IPS-18a (cell line): Measurements from ENCODE around the gene KRTAP5-8.
"Not testable (repeated sequence)": the region's sequence is repeated elsewhere in the genome, so short reads cannot be mapped to it uniquely, and the experiment has no call there.

Experiments used
- H3K27ac ChIP-seq: one replicate; pipeline ENCODE4 v1.5.1; 2013; ENCODE audit warnings: low read length
- H3K27me3 ChIP-seq: one replicate; pipeline ENCODE4 v1.6.1; 2013; ENCODE audit warnings: mild to moderate bottlenecking, low read length; ENCODE audit not compliant: control insufficient read depth, insufficient read depth
- H3K36me3 ChIP-seq: one replicate; pipeline ENCODE4 v1.6.1; 2013; ENCODE audit warnings: low read depth, low read length; ENCODE audit not compliant: control insufficient read depth
- H3K4me1 ChIP-seq: one replicate; pipeline ENCODE4 v1.6.1; 2013; ENCODE audit warnings: low read depth, low read length; ENCODE audit not compliant: control insufficient read depth
- H3K4me3 ChIP-seq: one replicate; pipeline ENCODE4 v1.5.1; 2013; ENCODE audit warnings: low read length
- H3K9ac ChIP-seq: one replicate; pipeline ENCODE4 v1.6.1; 2013; ENCODE audit warnings: mild to moderate bottlenecking, low read length, moderate library complexity
- H3K9me3 ChIP-seq: one replicate; pipeline ENCODE4 v1.6.1; 2013; ENCODE audit warnings: low read depth, low read length; ENCODE audit not compliant: control insufficient read depth

KRTAP5-8 gene

DNA sequence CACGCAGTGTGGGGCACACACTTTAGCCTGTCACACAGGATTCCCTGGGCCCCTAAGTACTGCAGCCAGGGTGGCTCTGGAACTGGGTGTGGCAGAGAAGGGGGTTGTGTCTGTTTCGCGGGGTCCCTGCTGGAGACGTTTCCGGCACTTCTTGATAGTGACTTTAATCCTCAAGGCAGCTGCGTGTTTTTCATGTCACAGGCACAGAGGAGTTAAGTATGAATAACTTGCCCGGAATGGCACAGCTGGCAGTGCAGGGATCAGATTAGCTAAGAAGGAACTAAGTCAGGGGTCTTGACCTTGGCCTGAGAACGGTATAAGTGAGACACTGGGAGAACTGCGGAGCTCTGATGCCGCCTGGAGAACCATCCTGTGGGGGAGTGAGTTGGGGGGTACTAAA, 18.3 kb upstream of the KRTAP5-8 start:
- no peaks in the 10 kb centered on the region for H3K36me3 ChIP-seq
- no peaks in the 10 kb centered on the region for H3K4me1 ChIP-seq
- H3K9ac ChIP-seq: no peak overlapping the region
- H3K9me3 ChIP-seq: no peaks in the 10 kb centered on the region
- H3K4me3 ChIP-seq: no peak overlapping the region
- H3K27me3 ChIP-seq: no peaks in the 10 kb centered on the region
- H3K27ac ChIP-seq: no peak overlapping the region

DNA sequence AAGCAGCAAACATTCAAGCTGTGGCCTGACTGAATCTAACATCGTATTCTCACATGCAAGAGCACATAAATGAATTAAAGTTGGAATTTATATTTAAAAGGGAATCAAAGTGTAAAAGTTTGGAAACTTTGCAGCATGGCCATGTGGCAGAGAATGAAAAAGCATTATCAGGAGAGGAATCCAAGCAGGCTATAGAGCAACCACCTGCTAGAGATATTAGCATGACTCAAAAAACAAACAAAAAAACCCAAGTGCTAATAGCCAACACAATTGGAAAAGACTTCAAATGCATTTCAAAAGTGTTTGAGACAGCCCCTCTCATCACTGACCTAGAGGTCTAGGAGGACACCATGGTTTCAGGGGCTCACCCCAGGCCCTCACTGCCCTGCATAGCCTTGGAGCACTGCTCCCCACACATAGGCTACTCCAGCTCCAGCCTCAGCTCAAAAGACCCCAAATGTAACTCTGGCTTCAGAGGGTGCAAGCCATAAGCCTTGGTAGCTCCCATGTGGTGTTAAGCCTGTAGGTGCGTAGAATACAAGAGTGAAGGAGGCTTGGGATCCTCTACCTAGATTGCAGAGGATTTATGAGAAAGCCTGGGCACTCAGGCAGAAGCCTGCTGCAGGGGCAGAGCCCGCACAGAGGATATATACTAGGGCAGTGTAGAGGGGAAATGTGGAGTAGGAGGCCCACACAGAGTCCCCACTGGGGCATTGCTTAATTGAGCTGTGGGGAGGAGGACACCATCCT, 12.5 kb upstream of the KRTAP5-8 start:
- Histone ChIP-seq H3K4me3 (no peak overlapping the region), H3K36me3 (no peaks in the 10 kb centered on the region), H3K4me1 (no peaks in the 10 kb centered on the region), H3K27ac (no peak overlapping the region), H3K27me3 (no peaks in the 10 kb centered on the region), H3K9me3 (no peaks in the 10 kb centered on the region), H3K9ac (no peak overlapping the region)

DNA sequence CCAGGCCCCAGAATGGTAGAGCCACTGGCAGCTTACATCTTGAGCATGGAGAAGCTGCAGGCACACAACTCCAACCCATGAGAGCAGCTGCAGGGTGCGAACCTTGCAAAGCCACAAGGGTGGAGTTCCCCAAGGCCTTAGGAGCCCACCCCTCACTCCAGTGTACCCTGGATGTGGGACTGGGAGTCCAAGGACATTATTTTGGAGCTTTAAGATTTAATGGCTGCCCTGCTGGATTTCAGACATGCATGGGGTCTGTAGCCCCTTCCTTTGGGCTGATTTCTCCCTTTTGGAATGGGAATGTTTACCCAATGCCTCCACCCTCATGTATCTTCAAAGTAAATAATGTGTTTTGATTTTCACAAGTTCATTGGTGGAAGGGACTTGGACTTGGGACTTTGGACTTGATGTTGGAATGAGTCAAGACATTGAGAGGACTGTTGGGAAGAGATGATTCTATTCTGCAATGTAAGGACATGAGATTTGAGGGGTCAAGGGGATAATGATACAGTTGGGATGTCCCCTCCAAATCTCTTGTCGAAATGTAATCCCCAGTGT, 11.8 kb upstream of the KRTAP5-8 start:
- Histone ChIP-seq H3K4me1 (no peaks in the 10 kb centered on the region), H3K9me3 (no peaks in the 10 kb centered on the region), H3K9ac (no peak overlapping the region), H3K36me3 (no peaks in the 10 kb centered on the region), H3K4me3 (no peak overlapping the region), H3K27ac (no peak overlapping the region), H3K27me3 (no peaks in the 10 kb centered on the region)

DNA sequence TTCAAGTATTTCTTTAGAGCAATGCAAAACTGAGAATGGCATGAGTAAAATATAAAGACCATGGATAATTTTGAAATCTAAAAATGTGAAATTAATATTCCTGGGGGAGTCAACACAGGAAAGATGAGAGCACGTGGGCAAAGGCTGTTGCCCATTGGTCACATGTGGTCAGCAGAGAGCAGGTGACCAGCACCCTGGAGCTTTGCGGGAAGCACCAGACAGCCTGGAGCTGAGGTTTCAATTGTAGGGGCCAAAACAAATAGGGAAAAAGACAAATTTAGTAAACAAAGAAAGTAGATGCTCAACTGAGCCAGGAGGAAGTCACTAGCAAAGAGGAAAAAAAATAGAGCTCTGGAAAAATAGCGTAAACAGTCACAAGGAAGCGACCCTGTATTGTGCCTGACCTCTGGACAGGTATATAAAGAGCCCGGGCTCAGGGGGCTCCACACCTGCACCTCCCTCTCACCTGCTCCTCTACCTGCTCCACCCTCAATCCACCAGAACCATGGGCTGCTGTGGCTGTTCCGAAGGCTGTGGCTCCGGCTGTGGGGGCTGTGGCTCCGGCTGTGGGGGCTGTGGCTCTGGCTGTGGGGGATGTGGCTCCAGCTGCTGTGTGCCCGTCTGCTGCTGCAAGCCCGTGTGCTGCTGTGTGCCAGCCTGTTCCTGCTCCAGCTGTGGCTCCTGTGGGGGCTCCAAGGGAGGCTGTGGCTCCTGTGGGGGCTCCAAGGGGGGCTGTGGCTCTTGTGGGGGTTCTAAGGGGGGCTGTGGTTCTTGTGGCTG, 10.8 kb upstream of the KRTAP5-8 start, which contains the start of gene KRTAP5-7:
Gene KRTAP5-7, plus strand, starts transcription at position 472 of the 780 bp plus-strand sequence. Its CDS starts 34 bp downstream, at position 506.
- not testable (repeated sequence) for H3K27ac ChIP-seq, H3K4me1 ChIP-seq, H3K27me3 ChIP-seq, H3K9me3 ChIP-seq, H3K4me3 ChIP-seq, H3K9ac ChIP-seq, H3K36me3 ChIP-seq

DNA sequence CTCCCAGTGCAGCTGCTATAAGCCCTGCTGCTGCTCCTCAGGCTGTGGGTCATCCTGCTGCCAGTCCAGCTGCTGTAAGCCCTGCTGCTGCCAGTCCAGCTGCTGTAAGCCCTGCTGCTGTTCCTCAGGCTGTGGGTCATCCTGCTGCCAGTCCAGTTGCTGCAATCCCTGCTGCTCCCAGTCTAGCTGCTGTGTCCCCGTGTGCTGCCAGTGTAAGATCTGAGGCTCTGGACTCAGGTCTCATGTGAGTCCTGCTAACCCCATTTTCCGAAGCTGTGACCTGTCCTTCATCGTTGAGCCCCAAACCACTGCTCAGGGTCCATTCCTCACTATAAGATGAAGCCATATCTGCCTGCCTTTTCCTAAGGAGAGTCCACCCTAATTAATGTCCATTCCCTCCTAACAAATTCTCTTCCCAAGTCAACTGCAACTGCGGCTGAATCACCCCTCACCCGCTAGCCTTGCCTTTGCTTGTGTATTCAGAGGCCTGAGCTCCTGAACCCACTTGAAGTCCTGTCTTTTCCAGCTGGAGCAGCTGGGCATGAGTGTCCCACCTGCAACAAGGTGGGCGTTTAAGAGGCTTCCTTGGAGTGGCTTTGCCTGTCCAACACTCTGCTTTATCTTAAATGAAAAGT, 10.1 kb upstream of the KRTAP5-8 start:
- H3K9ac ChIP-seq: no peak overlapping the region
- no peak overlapping the region for H3K4me3 ChIP-seq
- no peaks in the 10 kb centered on the region for H3K9me3 ChIP-seq
- no peaks in the 10 kb centered on the region for H3K36me3 ChIP-seq
- H3K27ac ChIP-seq: no peak overlapping the region
- H3K27me3 ChIP-seq: no peaks in the 10 kb centered on the region
- H3K4me1 ChIP-seq: no peaks in the 10 kb centered on the region

DNA sequence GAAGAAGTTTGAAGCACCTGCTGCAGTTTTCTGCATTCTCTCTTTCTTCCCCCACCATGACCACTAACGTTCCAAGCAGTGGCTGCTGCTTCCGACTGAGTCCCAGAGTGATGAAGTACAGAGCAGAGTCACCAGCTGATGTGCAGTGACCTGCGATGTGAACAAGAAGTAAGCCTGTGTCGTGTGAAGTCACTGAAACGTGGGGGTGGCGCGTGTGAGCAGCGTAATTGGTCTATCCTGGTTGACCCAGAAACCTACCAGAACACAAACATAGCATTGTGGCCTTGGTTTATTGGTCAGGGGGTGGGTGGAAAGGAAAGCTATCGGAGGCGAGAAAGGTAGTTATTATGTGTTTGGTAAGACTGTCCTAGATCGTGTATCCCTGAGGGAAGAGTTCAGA, 7.2 kb upstream of the KRTAP5-8 start:
- H3K27ac ChIP-seq: no peak overlapping the region
- H3K9me3 ChIP-seq: no peaks in the 10 kb centered on the region
- H3K4me1 ChIP-seq: no peaks in the 10 kb centered on the region
- no peaks in the 10 kb centered on the region for H3K36me3 ChIP-seq
- no peaks in the 10 kb centered on the region for H3K27me3 ChIP-seq
- H3K4me3 ChIP-seq: no peak overlapping the region
- no peak overlapping the region for H3K9ac ChIP-seq

DNA sequence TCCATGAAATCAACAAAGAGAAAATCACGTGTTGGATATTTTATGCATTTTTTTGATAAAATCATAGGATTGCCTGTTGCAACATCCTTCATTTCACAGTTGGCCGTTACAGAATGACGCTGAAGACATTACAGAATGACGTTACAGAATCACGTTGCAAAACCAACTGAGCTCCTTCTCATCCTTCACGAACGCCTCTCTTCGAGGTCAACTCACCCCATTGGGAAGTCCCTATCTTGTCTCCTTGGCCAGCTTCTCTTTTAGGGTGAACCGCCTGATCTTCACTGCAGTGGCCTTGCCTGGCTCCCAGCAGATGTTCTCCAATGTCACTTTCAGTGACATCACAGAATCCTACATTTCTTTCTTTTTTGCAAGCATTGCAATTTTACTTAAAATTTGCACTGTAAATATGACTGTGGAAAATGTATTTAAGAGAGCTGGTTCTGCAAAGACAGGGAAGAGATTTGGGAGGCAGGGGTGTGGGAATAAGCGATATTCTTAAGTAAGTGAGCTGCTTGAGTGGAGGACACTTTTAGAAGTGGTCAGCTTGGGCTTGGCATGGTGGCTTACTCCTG, 5.7 kb upstream of the KRTAP5-8 start:
- Histone ChIP-seq H3K9me3 (no peaks in the 10 kb centered on the region), H3K4me1 (no peaks in the 10 kb centered on the region), H3K36me3 (no peaks in the 10 kb centered on the region), H3K9ac (no peak overlapping the region), H3K27ac (no peak overlapping the region), H3K27me3 (no peaks in the 10 kb centered on the region), H3K4me3 (no peak overlapping the region)

DNA sequence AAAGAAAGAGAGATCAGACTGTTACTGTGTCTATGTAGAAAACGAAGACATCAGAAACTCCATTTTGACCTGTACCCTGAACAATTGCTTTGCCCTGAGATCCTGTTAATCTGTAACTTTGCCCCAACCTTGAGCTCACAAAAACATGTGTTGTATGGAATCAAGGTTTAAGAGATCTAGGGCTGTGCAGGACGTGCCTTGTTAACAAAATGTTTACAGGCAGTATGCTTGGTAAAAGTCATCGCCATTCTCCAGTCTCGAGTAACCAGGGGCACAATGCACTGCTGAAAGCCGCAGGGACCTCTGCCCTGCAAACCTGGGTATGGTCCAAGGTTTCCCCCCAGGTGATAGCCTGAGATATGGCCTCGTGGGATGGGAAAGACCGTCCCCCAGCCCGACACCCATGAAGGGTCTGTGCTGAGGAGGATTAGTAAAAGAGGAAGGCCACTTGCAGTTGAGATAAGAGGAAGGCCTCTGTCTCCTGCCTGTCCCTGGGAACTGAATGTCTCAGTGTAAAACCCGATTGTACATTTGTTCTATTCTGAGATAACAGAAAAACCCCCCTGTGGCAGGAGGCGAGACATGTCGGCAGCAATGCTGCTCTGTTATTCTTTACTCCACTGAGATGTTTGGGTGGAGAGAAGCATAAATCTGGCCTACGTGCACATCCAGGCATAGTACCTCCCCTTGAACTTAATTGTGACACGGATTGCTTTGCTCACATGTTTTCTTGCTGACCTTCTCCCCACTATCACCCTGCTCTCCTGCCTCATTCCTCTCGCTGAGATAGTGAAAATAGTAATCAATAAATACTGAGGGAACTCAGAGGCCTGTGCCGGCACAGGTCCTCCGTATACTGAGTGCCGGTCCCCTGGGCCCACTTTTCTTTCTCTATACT, 2.9 kb upstream of the KRTAP5-8 start:
- H3K9me3 ChIP-seq, H3K9ac ChIP-seq, H3K36me3 ChIP-seq, H3K4me3 ChIP-seq, H3K27me3 ChIP-seq, H3K4me1 ChIP-seq, H3K27ac ChIP-seq: not testable (repeated sequence)

DNA sequence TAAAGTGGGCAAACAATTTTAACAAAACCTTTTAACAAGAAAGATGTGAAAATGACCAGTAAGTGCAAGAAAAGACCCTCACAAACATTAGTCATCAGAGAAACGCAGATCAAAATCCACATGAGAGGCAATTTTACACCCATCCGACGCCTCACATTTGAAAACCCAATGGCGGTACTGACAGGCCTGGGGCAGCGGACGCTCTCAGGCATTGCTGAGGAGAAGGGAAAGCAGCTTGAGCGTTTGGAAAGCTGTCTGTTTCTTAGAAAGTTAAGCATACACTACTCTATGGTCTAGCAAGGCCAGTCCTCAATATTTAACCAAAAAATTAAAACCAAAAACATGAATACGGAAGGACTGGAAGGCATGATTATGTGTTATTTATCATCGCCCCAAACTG, 2.0 kb upstream of the KRTAP5-8 start:
- Histone ChIP-seq H3K4me1 (no peaks in the 10 kb centered on the region), H3K27ac (no peak overlapping the region), H3K36me3 (no peaks in the 10 kb centered on the region), H3K27me3 (no peaks in the 10 kb centered on the region), H3K9me3 (no peaks in the 10 kb centered on the region), H3K4me3 (no peak overlapping the region), H3K9ac (no peak overlapping the region)

DNA sequence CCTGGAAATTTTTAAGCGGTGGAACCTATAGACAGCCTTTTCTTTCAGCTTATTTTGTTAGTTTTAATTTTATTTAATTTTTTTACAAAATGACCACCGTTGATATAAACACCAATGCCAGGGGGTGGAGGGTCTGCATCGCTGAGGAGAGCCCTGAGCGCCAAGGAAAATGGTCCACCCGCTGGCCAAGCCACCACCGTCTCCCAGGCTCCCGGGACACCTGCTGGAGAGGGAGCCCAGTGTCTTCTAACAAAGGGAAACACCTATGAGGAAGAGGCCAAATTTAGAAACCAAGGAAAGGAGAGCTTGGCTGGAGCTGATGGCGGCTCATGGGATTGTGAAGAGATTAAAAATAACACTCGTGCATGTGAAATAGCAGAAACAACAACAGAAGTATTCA, 288 bp upstream of the KRTAP5-8 start:
- Histone ChIP-seq H3K9me3 (no peaks in the 10 kb centered on the region), H3K9ac (no peak overlapping the region), H3K36me3 (no peaks in the 10 kb centered on the region), H3K4me1 (no peaks in the 10 kb centered on the region), H3K27me3 (no peaks in the 10 kb centered on the region), H3K4me3 (no peak overlapping the region), H3K27ac (no peak overlapping the region)

DNA sequence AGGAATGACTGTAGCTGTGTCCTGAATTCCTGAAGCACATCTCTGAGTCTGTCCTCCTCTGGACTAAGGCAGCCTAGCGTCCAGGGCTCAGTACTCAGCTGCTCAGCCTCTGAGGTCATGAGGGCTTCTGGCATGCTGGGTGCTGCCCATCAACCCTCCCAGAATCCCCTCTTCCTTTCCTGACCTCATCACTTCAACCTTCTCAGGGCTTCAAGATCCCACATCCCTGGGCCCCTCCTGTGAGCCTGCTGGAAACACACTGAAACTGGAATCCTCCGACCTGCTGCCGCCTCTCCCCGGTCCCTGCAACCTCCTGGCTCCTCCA, 803 bp downstream of the KRTAP5-8 start:
- Histone ChIP-seq H3K4me1 (no peaks in the 10 kb centered on the region), H3K36me3 (no peaks in the 10 kb centered on the region), H3K27me3 (no peaks in the 10 kb centered on the region), H3K27ac (no peak overlapping the region), H3K9me3 (no peaks in the 10 kb centered on the region), H3K4me3 (no peak overlapping the region), H3K9ac (no peak overlapping the region)
